Smooth muscle cell (in vitro differentiated cells): ENCODE data around the gene UBE4A. TPM values are rescaled to one million over a fixed set of nuclear protein-coding genes. Genes with fewer than 3 reads are reported as not detected.

ENCODE experiments used
- DNase-seq: peaks from one replicate; lab custom pipeline; 2025; ENCODE audit not compliant: unreplicated experiment; lab: John Stamatoyannopoulos, UW
- H2AFZ ChIP-seq: fragments of 200-600 bp; sonication (generic); 2 replicates; pipeline ENCODE4 v1.6.0; 2016; ENCODE audit warnings: antibody characterized with exemption, low read depth, mild to moderate bottlenecking
- H3F3A ChIP-seq: fragments of 200-600 bp; sonication (generic); 2 replicates; pipeline ENCODE4 v1.6.0; 2017; ENCODE audit warnings: antibody characterized with exemption, low read depth
- H3K27ac ChIP-seq: fragments of 200-600 bp; sonication (generic); 2 replicates; pipeline ENCODE4 v1.5.1; 2016; ENCODE audit warnings: low read depth, mild to moderate bottlenecking
- H3K27me3 ChIP-seq: fragments of 200-600 bp; sonication (generic); 2 replicates; pipeline ENCODE4 v1.6.1; 2016; ENCODE audit warnings: low read depth, mild to moderate bottlenecking
- H3K36me3 ChIP-seq: fragments of 200-600 bp; sonication (generic); 2 replicates; pipeline ENCODE4 v1.5.1; 2016; ENCODE audit warnings: low read depth
- H3K4me1 ChIP-seq: fragments of 200-600 bp; sonication (generic); 2 replicates; pipeline ENCODE4 v1.5.1; 2016; ENCODE audit warnings: low read depth
- H3K4me2 ChIP-seq: fragments of 200-600 bp; sonication (generic); 2 replicates; pipeline ENCODE4 v1.6.0; 2016; ENCODE audit warnings: mild to moderate bottlenecking
- H3K4me3 ChIP-seq: fragments of 200-600 bp; sonication (generic); 2 replicates; pipeline ENCODE4 v1.5.1; 2016; ENCODE audit warnings: mild to moderate bottlenecking
- H3K79me2 ChIP-seq: fragments of 200-600 bp; sonication (generic); 2 replicates; pipeline ENCODE4 v1.6.0; 2016; ENCODE audit warnings: low read depth, mild to moderate bottlenecking
- H3K9ac ChIP-seq: fragments of 200-600 bp; sonication (generic); 2 replicates; pipeline ENCODE4 v1.6.0; 2016; ENCODE audit warnings: low read depth
- H3K9me3 ChIP-seq: fragments of 200-600 bp; sonication (generic); replicated peaks from 2 replicates; pipeline ENCODE4 v1.5.1; 2016; ENCODE audit warnings: low read depth
- H4K20me1 ChIP-seq: fragments of 200-600 bp; sonication (generic); 2 replicates; pipeline ENCODE4 v1.6.0; 2016; ENCODE audit warnings: low read depth
- WGBS: methylation state at CpG from one replicate; pipeline ENCODE4 v1.1.7; 2016; ENCODE audit warnings: low lambda C conversion rate; 5-methylcytosine and 5-hydroxymethylcytosine counted together
- polyA plus RNA-seq: library from polyadenylated mRNA; unstranded; fragments of >200 nt; fragmentation: Nextera tagmentation; extraction: Ambion mirVana; gene quantifications from 2 replicates; pipeline ENCODE4 v1.2.1, GENCODE V29; 2016
- total RNA-seq: library from RNA; depleted of rRNA; stranded (reverse); fragments of >200 nt; gene quantifications from 2 replicates; pipeline ENCODE4 v1.2.3, GENCODE V29; 2014
- TF ChIP-seq, protein P1 (sequence below): fragments of 200-600 bp; sonication (generic); IDR thresholded peaks from 2 replicates; pipeline ENCODE4 v1.5.1; 2017; ENCODE audit warnings: borderline replicate concordance, mild to moderate bottlenecking, antibody characterized with exemption; ENCODE audit not compliant: insufficient read depth, poor library complexity, severe bottlenecking

Gene UBE4A
- total and polyA plus RNA-seq, 2 experiments from 2014 or later = 17.3 to 52.4 TPM

DNA sequence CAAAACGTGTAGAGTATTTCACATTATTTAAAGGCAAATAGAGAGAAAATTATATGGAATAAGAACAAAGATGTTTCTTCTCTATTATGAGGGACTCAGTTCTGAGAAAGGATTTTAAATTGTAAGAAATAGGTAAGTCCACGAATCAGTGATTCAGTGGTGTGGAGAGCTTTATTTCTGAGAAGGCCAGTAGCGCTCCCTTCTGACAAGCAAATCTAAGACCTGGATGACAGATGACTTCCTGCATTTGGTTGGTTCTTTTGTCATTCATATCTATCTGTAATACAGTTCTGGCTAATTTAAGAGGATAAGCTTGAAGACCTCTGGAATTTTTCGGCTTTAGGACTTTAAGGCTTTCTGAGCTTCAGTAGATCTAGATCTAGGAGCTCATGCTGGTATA, 47.9 kb upstream of the UBE4A start:
- 75% methylated on average over 4 of the region's 4 CpGs for WGBS
- Histone ChIP-seq H3F3A (no peaks in the 10 kb centered on the region), H3K36me3 (no peaks in the 10 kb centered on the region), H3K4me1 (peaks cover 14% of the 10 kb centered on the region), H3K4me2 (no peak overlapping the region), H2AFZ (no peak overlapping the region), H3K27ac (no peak overlapping the region), H3K9me3 (no peaks in the 10 kb centered on the region), H3K4me3 (no peak overlapping the region), H3K27me3 (peaks cover 7% of the 10 kb centered on the region), H4K20me1 (no peaks in the 10 kb centered on the region), H3K9ac (no peak overlapping the region), H3K79me2 (no peaks in the 10 kb centered on the region)
- DNase-seq = no peak
- TF ChIP-seq, protein P1, sequence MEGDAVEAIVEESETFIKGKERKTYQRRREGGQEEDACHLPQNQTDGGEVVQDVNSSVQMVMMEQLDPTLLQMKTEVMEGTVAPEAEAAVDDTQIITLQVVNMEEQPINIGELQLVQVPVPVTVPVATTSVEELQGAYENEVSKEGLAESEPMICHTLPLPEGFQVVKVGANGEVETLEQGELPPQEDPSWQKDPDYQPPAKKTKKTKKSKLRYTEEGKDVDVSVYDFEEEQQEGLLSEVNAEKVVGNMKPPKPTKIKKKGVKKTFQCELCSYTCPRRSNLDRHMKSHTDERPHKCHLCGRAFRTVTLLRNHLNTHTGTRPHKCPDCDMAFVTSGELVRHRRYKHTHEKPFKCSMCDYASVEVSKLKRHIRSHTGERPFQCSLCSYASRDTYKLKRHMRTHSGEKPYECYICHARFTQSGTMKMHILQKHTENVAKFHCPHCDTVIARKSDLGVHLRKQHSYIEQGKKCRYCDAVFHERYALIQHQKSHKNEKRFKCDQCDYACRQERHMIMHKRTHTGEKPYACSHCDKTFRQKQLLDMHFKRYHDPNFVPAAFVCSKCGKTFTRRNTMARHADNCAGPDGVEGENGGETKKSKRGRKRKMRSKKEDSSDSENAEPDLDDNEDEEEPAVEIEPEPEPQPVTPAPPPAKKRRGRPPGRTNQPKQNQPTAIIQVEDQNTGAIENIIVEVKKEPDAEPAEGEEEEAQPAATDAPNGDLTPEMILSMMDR = no peak

DNA sequence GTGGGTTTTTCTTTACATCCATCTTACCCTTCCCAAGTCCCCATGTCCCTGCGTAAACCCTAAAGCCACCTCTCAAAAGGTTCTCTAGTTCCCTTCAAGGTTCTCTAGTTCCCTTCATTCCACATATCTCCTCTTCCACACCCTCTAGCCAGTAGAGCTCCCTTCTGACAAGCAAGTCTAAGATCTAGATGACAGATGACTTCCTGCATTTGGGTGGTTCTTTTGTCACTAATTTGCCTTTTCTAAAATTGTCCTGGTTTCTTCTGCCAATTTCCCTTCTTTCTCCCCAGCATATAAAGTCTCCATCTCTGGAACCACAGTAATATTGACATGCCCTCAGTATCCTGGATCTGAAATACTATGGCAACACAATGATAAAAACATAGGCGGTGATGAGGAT, 47.1 kb upstream of the UBE4A start:
- H3K36me3 ChIP-seq = no peaks in the 10 kb centered on the region
- H2AFZ ChIP-seq = no peak overlapping the region
- H4K20me1 ChIP-seq = no peaks in the 10 kb centered on the region
- H3K79me2 ChIP-seq = no peaks in the 10 kb centered on the region
- no peaks in the 10 kb centered on the region for H3F3A ChIP-seq
- H3K9me3 ChIP-seq = no peaks in the 10 kb centered on the region
- TF ChIP-seq, protein P1 = no peak
- H3K27me3 ChIP-seq = peaks cover 7% of the 10 kb centered on the region
- no peak overlapping the region for H3K4me3 ChIP-seq
- H3K27ac ChIP-seq = no peak overlapping the region
- no peak overlapping the region for H3K4me2 ChIP-seq
- H3K4me1 ChIP-seq = peaks cover 17% of the 10 kb centered on the region
- DNase-seq = no peak
- H3K9ac ChIP-seq = no peak overlapping the region
- WGBS = 98% methylated on average over 2 of the region's 2 CpGs

DNA sequence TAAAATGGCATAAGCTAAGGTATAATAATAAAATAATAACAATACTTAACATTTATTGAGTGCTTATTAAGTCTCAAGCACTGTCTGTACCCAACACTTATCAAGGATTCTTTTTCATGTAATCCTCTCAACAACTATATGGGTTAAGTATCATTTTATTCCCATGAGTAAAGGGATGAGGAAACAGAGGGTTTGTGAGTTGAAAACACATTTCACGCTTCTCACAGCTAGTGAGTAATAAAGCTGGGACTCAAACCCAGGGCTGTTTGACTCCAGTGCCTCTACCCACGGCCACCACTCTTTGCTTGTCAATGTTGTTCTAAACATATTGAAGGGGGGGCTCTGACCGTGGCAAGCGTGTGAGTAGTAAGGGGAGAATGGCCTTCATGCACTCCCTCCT, 46.2 kb upstream of the UBE4A start:
- Histone ChIP-seq H3K9ac (no peak overlapping the region), H3F3A (no peaks in the 10 kb centered on the region), H3K27me3 (peaks cover 7% of the 10 kb centered on the region), H3K4me1 (peaks cover 17% of the 10 kb centered on the region), H3K9me3 (no peaks in the 10 kb centered on the region), H2AFZ (no peak overlapping the region), H3K4me2 (no peak overlapping the region), H3K27ac (no peak overlapping the region), H4K20me1 (no peaks in the 10 kb centered on the region), H3K79me2 (no peaks in the 10 kb centered on the region), H3K4me3 (no peak overlapping the region), H3K36me3 (no peaks in the 10 kb centered on the region)
- DNase-seq = no peak
- TF ChIP-seq, protein P1 = no peak
- 61% methylated on average over 4 of the region's 4 CpGs for WGBS

DNA sequence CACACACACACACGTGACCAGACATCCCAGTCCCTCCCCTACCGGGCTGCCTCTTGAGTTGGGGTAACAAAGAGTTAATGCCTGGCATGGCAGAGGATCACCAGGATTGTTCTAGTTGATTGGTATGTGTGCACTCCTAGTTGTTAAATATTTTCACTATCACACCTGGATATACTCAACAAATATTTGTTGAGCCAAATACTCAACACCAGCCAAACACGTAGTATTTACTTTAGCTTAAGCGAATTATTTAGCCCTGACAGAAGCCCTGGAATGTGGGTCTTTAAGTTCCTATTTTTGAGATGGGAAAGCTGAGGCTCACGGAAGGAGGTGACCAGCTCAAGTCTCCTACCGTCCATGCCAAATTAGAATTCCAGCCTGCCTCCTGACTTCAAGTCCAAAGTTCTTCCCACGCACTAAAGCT, 44.4 kb upstream of the UBE4A start:
- Histone ChIP-seq H3K27ac (no peak overlapping the region), H3K9ac (no peak overlapping the region), H2AFZ (no peak overlapping the region), H3K36me3 (no peaks in the 10 kb centered on the region), H3K79me2 (no peaks in the 10 kb centered on the region), H3K9me3 (no peaks in the 10 kb centered on the region), H3F3A (no peaks in the 10 kb centered on the region), H4K20me1 (no peaks in the 10 kb centered on the region), H3K27me3 (peaks cover 7% of the 10 kb centered on the region), H3K4me3 (no peak overlapping the region), H3K4me1 (peaks cover 17% of the 10 kb centered on the region), H3K4me2 (peak overlapping the region; percentile 80)
- WGBS = 70% methylated on average over 7 of the region's 7 CpGs
- TF ChIP-seq, protein P1 = no peak
- no peak for DNase-seq
